Left lung (tissue), 10 donors: Measurements from ENCODE around the gene COA8. TPM values are rescaled to one million over a fixed set of nuclear protein-coding genes. Genes with fewer than 3 reads are reported as not detected.

Experiments used
- ATAC-seq: fragments of 200-7000 bp; cut with Tn5 transposase; one replicate; pipeline ENCODE4 v1.9.1; 2020; ENCODE audit warnings: moderate library complexity
- DNase-seq, 4 donors: peaks; one replicate each; pipeline ENCODE4 v3.0.0-alpha.2; 2013 to 2020
- H3K27ac ChIP-seq, 2 donors: fragments of 200-600 bp; sonication (generic) in 1 of 2; one replicate each; pipeline versions ENCODE4 v1.5.0 to v1.8.0; 2020 to 2021
- H3K27me3 ChIP-seq, 2 donors: fragments of 200-600 bp; sonication (generic) in 1 of 2; one replicate each; pipeline versions ENCODE4 v1.5.0 to v1.8.0; 2020 to 2021
- H3K36me3 ChIP-seq, 2 donors: fragments of 200-600 bp; sonication (generic) in 1 of 2; one replicate each; pipeline versions ENCODE4 v1.5.0 to v1.8.0; 2020 to 2021
- H3K4me1 ChIP-seq, 2 donors: fragments of 200-600 bp; one replicate each; pipeline ENCODE4 v1.8.0; 2021
- H3K4me3 ChIP-seq, 2 donors: fragments of 200-600 bp; sonication (generic) in 1 of 2; one replicate each; pipeline versions ENCODE4 v1.5.0 to v1.8.0; 2020 to 2021; ENCODE audit warnings: mild to moderate bottlenecking in 1 of 2
- H3K9me3 ChIP-seq, 2 donors: fragments of 200-600 bp; sonication (generic) in 1 of 2; one replicate each; pipeline versions ENCODE4 v1.5.0 to v1.8.0; 2020 to 2021
- CTCF ChIP-seq, 2 donors: fragments of 200-600 bp; sonication (generic) in 1 of 2; IDR thresholded peaks; one replicate each; pipeline versions ENCODE4 v1.5.0 to v1.8.0; 2021; ENCODE audit warnings: antibody characterized with exemption in 2 of 2
- intact Hi-C, 2 donors: fragments of 100-400 bp; cut with DNase I; formaldehyde crosslinking; loops; one replicate each; pipeline versions ENCODE4 v1.11.2 to v1.14.2; 2022
- polyA plus RNA-seq, 6 donors: library from polyadenylated mRNA; unstranded; fragments of 120-200 nt; gene quantifications; one replicate each; pipeline ENCODE4 v1.2.1, GENCODE V29; 2013; ENCODE audit not compliant: insufficient read length in 6 of 6
- total RNA-seq, 2 donors: library from RNA; stranded (reverse); fragmentation: NEBNext Ultra II Directional; extraction: Animal tissue kit (Norgen Biotek cat#: 25700); gene quantifications; one replicate each; pipeline ENCODE4 v1.2.1, GENCODE V29; 2021
- donor health status: DM: no; HTN: yes; CAD: no.
- donor health status: DM: no; HTN: no; CAD: no.

COA8 gene
- total and polyA plus RNA-seq, 8 donors = 33.2 to 41.7 (median 37.8) TPM

- no peak overlapping the region for H3K27ac ChIP-seq
- peaks cover 11 to 53% of the 10 kb centered on the region in 2 donors for H3K4me1 ChIP-seq
Measured at GRCh38 chr14:103555559-103556337, 7.0 kb upstream of the COA8 start.

GRCh38 chr14:103556946-103557758 lies 5.6 kb upstream of the COA8 start:
- intact Hi-C loops = no loop called here
- peaks cover 11 to 53% of the 10 kb centered on the region in 2 donors for H3K4me1 ChIP-seq

More at GRCh38 chr14:103555559-103556337, 7.0 kb upstream of the COA8 start:
- no peak overlapping the region for H3K4me3 ChIP-seq
- DNase-seq (peak in 1 of 4 donors; percentile 53), ATAC-seq (no peak)
- TF ChIP-seq CTCF (IDR thresholded peaks at IDR 0.05) = no peak
- intact Hi-C loops = no loop called here
- peaks cover 0 to 38% of the 10 kb centered on the region in 2 donors for H3K36me3 ChIP-seq
- no peaks in the 10 kb centered on the region for H3K9me3 ChIP-seq
- no peaks in the 10 kb centered on the region for H3K27me3 ChIP-seq

GRCh38 chr14:103558071-103558882 lies 4.5 kb upstream of the COA8 start:
- ATAC-seq (no peak), DNase-seq (peak in 1 of 4 donors; percentile 31)
- intact Hi-C loops = no loop called here
- Histone ChIP-seq H3K36me3 (peaks cover 0 to 38% of the 10 kb centered on the region in 2 donors), H3K27me3 (no peaks in the 10 kb centered on the region), H3K27ac (no peak overlapping the region), H3K9me3 (no peaks in the 10 kb centered on the region), H3K4me3 (no peak overlapping the region), H3K4me1 (peaks cover 8 to 46% of the 10 kb centered on the region in 2 donors)
- TF ChIP-seq CTCF (IDR thresholded peaks at IDR 0.05) = no peak

More at GRCh38 chr14:103556946-103557758, 5.6 kb upstream of the COA8 start:
- Histone ChIP-seq H3K27me3 (no peaks in the 10 kb centered on the region), H3K27ac (no peak overlapping the region), H3K36me3 (peaks cover 0 to 38% of the 10 kb centered on the region in 2 donors), H3K9me3 (no peaks in the 10 kb centered on the region), H3K4me3 (no peak overlapping the region)
- DNase-seq (peak in 1 of 4 donors; percentile 43), ATAC-seq (no peak)
- no peak for TF ChIP-seq CTCF (IDR thresholded peaks at IDR 0.05)

GRCh38 chr14:103559766-103560165 lies 3.0 kb upstream of the COA8 start:
- peaks cover 0 to 35% of the 10 kb centered on the region in 2 donors for H3K36me3 ChIP-seq
- H3K4me3 ChIP-seq = no peak overlapping the region
- ATAC-seq = no peak
- no peak overlapping the region for H3K27ac ChIP-seq
- intact Hi-C loops = no loop called here
- TF ChIP-seq CTCF (IDR thresholded peaks at IDR 0.05) = no peak
- no peaks in the 10 kb centered on the region for H3K27me3 ChIP-seq
- no peaks in the 10 kb centered on the region for H3K9me3 ChIP-seq
- no peak for DNase-seq
- H3K4me1 ChIP-seq = peaks cover 17 to 60% of the 10 kb centered on the region in 2 donors
